ENCODE results near the gene USP53.
"Not testable (repeated sequence)": the region's sequence is repeated elsewhere in the genome, so short reads cannot be mapped to it uniquely, and the experiment has no call there.

Gene USP53

GRCh38 chr4:119242417-119242816, 29.9 kb downstream of the USP53 start:
- no peak for DNase-seq (ENCODE audit: low read depth, low spot score)
- H3K27ac ChIP-seq = no peak overlapping the region
- no peaks in the 10 kb centered on the region for H3K36me3 ChIP-seq (ENCODE audit: insufficient read depth, low read length)
- no peak for TF ChIP-seq EZH2 (IDR thresholded peaks at IDR 0.05)
- no peak for TF ChIP-seq FOXP2 (optimal IDR thresholded peaks at IDR 0.05; ENCODE audit: control extremely low read depth, extremely low read length, insufficient read depth)
- TF ChIP-seq POLR2AphosphoS5 (IDR thresholded peaks at IDR 0.05; ENCODE audit: borderline replicate concordance, low read depth, low read length) = no peak
- no peak overlapping the region for H3K4me3 ChIP-seq
- H3K9ac ChIP-seq (ENCODE audit: insufficient read length) = no peak overlapping the region
- no peaks in the 10 kb centered on the region for H3K9me3 ChIP-seq (ENCODE audit: low read depth, low read length)

DNA sequence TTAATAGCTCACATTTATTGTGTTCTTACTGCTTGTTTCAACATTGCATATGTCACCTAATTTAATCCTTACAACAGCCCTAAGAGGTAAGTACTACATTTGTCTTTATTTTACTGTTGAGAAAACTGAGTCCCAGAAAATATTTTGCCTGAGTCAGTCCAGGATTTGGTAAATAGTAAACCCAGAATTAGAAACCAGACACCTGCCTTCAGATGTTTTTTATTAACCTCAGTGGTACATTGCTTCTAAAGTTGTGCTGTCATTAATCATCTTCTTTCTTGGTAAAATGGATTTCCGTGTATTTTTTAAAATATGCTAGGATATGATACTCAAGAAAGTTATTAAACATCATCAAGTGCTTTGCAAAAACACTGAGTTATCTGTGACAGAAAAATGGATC, 31.4 kb downstream of the USP53 start:
- Histone ChIP-seq H3K4me3 (no peak overlapping the region), H3K9me3 (ENCODE audit: low read depth, low read length) (no peaks in the 10 kb centered on the region), H3K9ac (ENCODE audit: insufficient read length) (no peak overlapping the region), H3K36me3 (ENCODE audit: insufficient read depth, low read length) (no peaks in the 10 kb centered on the region), H3K27ac (peak overlapping the region; percentile 26; the same call in 1 of the 2 replicates)
- no peak for DNase-seq (ENCODE audit: low read depth, low spot score)
- TF ChIP-seq FOXP2 (optimal IDR thresholded peaks at IDR 0.05; ENCODE audit: control extremely low read depth, extremely low read length, insufficient read depth) (no peak), EZH2 (IDR thresholded peaks at IDR 0.05) (no peak), POLR2AphosphoS5 (IDR thresholded peaks at IDR 0.05; ENCODE audit: borderline replicate concordance, low read depth, low read length) (no peak)

DNA sequence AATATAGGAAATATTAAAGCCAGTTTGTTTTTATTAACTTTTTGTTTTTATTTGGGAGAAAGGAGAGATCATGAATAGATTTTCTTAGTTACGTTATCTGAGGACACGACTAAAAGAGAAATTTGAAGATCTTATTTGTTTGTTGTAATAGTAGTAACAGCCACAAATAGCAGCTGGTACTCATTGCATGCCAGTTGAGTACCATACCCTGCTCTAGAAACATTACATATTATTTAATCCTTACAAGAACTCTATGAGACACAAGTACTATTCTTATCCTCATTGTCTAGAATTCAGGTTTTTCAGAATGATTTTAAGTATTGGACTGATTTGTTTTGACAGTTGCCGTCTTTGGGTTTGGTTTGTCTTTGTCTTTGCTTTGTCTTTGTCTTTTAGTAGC, 31.8 kb downstream of the USP53 start:
- H3K27ac ChIP-seq = peak overlapping the region; percentile 38; the same call in 1 of the 2 replicates

GRCh38 chr4:119244832-119245231, 32.3 kb downstream of the USP53 start:
- H3K36me3 ChIP-seq (ENCODE audit: insufficient read depth, low read length) = no peaks in the 10 kb centered on the region
- peak; percentile 56 for DNase-seq (ENCODE audit: low read depth, low spot score)
- H3K27ac ChIP-seq = peak overlapping the region; percentile 16; the same call in 1 of the 2 replicates
- no peaks in the 10 kb centered on the region for H3K9me3 ChIP-seq (ENCODE audit: low read depth, low read length)
- TF ChIP-seq POLR2AphosphoS5 (IDR thresholded peaks at IDR 0.05; ENCODE audit: borderline replicate concordance, low read depth, low read length) (no peak), FOXP2 (optimal IDR thresholded peaks at IDR 0.05; ENCODE audit: control extremely low read depth, extremely low read length, insufficient read depth) (no peak), EZH2 (IDR thresholded peaks at IDR 0.05) (no peak)
- 0 out of 2 replicates have a peak overlapping the region, but pooled peaks have one; percentile 16 for H3K4me3 ChIP-seq
- no peak overlapping the region for H3K9ac ChIP-seq (ENCODE audit: insufficient read length)

More for the DNA sequence above, 31.8 kb downstream of the USP53 start:
- TF ChIP-seq FOXP2 (optimal IDR thresholded peaks at IDR 0.05; ENCODE audit: control extremely low read depth, extremely low read length, insufficient read depth) (no peak), POLR2AphosphoS5 (IDR thresholded peaks at IDR 0.05; ENCODE audit: borderline replicate concordance, low read depth, low read length) (no peak), EZH2 (IDR thresholded peaks at IDR 0.05) (no peak)
- Histone ChIP-seq H3K36me3 (ENCODE audit: insufficient read depth, low read length) (no peaks in the 10 kb centered on the region), H3K4me3 (0 out of 2 replicates have a peak overlapping the region, but pooled peaks have one; percentile 16), H3K9ac (ENCODE audit: insufficient read length) (no peak overlapping the region), H3K9me3 (ENCODE audit: low read depth, low read length) (no peaks in the 10 kb centered on the region)
- no peak for DNase-seq (ENCODE audit: low read depth, low spot score)

DNA sequence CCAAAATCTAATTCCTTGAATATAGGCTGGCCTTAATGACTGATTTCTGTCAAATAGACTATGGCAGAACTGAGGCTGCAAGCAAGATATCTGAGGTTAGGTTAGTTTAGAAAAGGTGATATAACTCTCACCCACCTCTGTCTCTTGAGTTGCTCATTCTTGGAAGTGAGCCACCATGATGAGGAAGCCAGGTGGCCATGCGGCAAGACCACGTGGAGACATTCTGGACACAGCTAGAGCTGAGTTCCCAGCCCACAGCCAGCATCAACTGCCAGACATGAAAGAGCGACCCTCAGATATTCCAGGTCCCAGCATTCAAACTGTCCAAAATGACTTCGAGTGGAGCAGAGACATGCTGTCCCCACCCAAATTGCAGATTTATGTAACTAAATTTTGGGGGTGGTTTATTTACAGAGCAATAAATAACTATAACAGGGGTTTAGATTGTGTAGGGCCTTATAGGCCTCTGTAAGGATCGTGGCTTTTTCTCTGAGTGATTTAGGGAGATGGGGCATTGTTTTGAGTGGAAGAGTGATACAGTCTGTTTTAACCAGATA, 33.7 kb downstream of the USP53 start:
- Histone ChIP-seq H3K9ac (ENCODE audit: insufficient read length) (no peak overlapping the region), H3K9me3 (ENCODE audit: low read depth, low read length) (no peaks in the 10 kb centered on the region), H3K4me3 (no peak overlapping the region), H3K27ac (no peak overlapping the region), H3K36me3 (ENCODE audit: insufficient read depth, low read length) (no peaks in the 10 kb centered on the region)
- TF ChIP-seq FOXP2 (optimal IDR thresholded peaks at IDR 0.05; ENCODE audit: control extremely low read depth, extremely low read length, insufficient read depth) (no peak), POLR2AphosphoS5 (IDR thresholded peaks at IDR 0.05; ENCODE audit: borderline replicate concordance, low read depth, low read length) (no peak), EZH2 (IDR thresholded peaks at IDR 0.05) (no peak)
- no peak for DNase-seq (ENCODE audit: low read depth, low spot score)

- not testable (repeated sequence) for H3K4me3 ChIP-seq; H3K36me3 ChIP-seq (ENCODE audit: insufficient read depth, low read length); DNase-seq (ENCODE audit: low read depth, low spot score); H3K27ac ChIP-seq; H3K9ac ChIP-seq (ENCODE audit: insufficient read length); H3K9me3 ChIP-seq (ENCODE audit: low read depth, low read length)
Observed at GRCh38 chr4:119251037-119251436, 38.5 kb downstream of the USP53 start.

- not testable (repeated sequence) for H3K9me3 ChIP-seq (ENCODE audit: low read depth, low read length); H3K27ac ChIP-seq; H3K9ac ChIP-seq (ENCODE audit: insufficient read length); H3K36me3 ChIP-seq (ENCODE audit: insufficient read depth, low read length); H3K4me3 ChIP-seq; DNase-seq (ENCODE audit: low read depth, low spot score)
Observed at GRCh38 chr4:119255223-119255622, 42.7 kb downstream of the USP53 start.

GRCh38 chr4:119260528-119260927, 48.0 kb downstream of the USP53 start:
- Histone ChIP-seq H3K4me3 (no peak overlapping the region), H3K36me3 (ENCODE audit: insufficient read depth, low read length) (no peaks in the 10 kb centered on the region), H3K27ac (no peak overlapping the region), H3K9ac (ENCODE audit: insufficient read length) (no peak overlapping the region), H3K9me3 (ENCODE audit: low read depth, low read length) (no peaks in the 10 kb centered on the region)
- DNase-seq (ENCODE audit: low read depth, low spot score) = no peak
- TF ChIP-seq POLR2AphosphoS5 (IDR thresholded peaks at IDR 0.05; ENCODE audit: borderline replicate concordance, low read depth, low read length) (no peak), FOXP2 (optimal IDR thresholded peaks at IDR 0.05; ENCODE audit: control extremely low read depth, extremely low read length, insufficient read depth) (no peak), EZH2 (IDR thresholded peaks at IDR 0.05) (no peak)

DNA sequence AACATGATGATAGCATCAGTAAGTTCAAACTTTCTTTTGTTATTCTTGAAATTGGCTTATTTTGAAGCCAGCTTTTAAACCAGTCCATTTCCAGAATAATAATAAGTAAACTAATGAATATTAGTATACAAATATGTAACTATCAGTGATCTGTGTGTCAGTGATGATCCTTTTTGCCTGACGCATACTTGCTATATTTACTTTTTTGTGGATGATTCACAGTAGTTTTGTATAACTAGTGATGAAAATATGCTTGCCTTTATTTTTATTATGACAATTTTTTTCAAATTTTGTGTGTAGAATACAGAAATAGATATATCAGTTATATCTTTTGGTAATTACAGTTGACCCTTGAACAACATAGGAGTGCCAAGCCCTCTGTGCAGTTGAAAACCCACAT, 49.5 kb downstream of the USP53 start:
- H3K36me3 ChIP-seq (ENCODE audit: insufficient read depth, low read length) = no peaks in the 10 kb centered on the region
- TF ChIP-seq EZH2 (IDR thresholded peaks at IDR 0.05) (no peak), FOXP2 (optimal IDR thresholded peaks at IDR 0.05; ENCODE audit: control extremely low read depth, extremely low read length, insufficient read depth) (no peak), POLR2AphosphoS5 (IDR thresholded peaks at IDR 0.05; ENCODE audit: borderline replicate concordance, low read depth, low read length) (no peak)
- H3K9me3 ChIP-seq (ENCODE audit: low read depth, low read length) = no peaks in the 10 kb centered on the region

More for the DNA sequence above, 49.5 kb downstream of the USP53 start:
- Histone ChIP-seq H3K9ac (ENCODE audit: insufficient read length) (no peak overlapping the region), H3K27ac (no peak overlapping the region), H3K4me3 (no peak overlapping the region)
- no peak for DNase-seq (ENCODE audit: low read depth, low spot score)

All from SK-N-MC (cell line).